HG03064 (cell line): ENCODE results near the gene TBCD.

Experiments
- ATAC-seq: cut with Tn5 transposase; IDR thresholded peaks from one replicate; pipeline ENCODE4 v1.9.1; 2021; ENCODE audit warnings: low read depth; ENCODE audit not compliant: unreplicated experiment

The TBCD gene

DNA sequence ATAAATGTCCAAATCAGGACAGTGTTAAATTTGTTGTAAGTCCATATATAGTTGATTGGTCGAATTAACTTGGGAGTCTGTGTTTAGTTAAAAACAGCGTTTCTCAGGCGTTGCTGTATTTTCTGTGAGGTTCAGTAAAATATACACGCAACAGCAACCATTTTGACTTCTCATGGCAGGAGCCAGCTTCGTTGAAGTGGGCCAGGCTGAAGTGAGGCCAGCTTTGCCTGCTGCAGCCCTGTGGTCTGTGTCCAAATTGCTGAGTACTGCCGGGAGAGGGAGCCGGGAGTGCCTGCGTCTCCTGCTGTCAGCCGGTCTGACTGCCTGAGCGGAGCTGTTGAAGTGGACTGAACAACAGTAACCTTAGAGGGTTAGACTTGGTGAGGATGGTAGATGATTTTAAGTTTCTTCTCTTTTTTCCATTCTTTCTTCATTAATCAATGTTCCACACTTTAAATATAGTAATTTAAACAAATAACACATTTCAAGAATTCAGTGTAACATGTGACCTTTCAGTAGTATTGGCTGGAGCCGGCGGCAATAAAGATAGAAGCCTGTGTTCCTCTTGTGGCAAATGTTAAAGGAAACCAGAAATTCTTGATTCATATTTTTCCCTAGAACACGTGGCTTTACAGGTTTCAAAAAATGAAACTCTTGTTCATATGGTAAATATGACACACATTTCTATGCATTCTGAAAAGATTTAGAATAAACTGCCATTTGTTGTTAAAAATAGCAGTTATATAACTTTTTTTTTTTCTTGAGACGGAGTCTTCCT lies 124.9 kb downstream of the TBCD start:
- no peak for ATAC-seq

DNA sequence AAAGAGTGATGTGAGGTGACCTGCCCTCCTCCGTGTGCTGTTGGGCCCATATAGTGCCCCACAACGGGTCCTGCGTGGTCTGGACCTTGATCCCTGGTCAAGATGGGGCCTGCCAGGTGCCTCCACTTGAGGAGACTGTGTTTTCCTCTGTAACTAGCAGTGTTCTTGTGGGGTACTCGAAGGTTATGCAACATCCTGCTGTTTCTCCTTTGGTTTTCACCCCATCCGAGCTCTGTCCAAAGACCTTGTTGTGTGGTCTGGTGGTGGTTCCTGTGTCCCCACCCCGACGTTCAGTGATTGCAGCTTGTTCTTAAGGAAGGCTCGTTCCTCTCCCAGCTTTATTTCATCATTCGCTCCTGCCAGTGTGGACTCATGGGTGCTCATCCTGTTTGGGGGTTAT lies 126.7 kb downstream of the TBCD start:
- no peak for ATAC-seq

DNA sequence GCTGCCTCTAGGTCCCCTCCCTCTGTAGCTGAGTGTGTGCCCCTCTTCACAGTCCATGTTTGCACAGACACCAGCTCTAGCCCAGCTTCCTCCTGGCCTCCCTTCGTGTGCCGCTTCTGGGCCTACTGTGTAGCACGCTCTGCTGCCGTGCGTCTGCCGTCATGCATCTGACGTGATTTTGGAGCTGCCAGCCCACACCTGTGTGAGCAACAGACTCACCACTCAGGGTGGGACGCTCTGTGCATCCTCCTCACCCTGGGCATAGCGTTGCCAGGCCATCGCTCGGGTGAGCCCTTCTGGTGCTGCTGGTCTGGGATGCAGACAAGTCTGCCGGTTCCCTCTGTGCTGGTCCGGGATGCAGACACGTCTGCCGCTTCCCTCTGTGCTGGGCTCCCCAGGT lies 127.4 kb downstream of the TBCD start:
- no peak for ATAC-seq

DNA sequence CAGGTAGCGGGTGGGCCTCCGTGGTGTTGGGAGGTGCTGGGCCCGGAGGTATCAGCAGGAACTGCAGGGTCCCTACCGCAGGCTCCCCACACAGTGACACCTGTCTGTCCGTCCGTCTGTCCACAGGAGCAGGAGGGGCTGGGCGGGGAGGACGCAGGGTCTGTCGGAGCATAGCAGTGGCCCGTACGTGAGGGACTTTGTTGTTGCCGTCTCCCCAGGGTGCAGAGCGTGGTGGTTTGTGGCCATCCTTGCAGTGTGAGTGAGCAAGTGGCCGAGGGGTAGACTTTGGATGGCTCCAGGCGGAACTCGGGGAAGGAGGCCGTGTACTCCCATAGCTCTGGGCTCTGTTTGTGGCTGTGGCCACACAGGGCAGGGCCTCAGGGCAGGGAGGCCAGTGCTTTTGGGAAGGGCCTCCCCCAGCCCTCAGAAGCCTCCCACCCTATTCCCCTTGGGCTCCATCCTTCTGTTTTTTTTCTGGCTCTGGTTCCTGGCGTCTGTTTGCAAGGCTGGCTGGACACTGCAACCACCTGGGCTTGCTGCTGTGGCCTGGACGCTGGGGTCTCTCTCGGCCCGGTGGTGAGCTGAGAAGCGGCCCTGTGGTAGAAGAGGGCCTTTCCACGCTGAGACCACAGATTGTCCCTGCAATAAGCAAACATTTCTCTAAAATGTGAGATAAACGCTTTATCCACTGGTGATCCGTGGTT lies 128.9 kb downstream of the TBCD start:
- no peak for ATAC-seq

DNA sequence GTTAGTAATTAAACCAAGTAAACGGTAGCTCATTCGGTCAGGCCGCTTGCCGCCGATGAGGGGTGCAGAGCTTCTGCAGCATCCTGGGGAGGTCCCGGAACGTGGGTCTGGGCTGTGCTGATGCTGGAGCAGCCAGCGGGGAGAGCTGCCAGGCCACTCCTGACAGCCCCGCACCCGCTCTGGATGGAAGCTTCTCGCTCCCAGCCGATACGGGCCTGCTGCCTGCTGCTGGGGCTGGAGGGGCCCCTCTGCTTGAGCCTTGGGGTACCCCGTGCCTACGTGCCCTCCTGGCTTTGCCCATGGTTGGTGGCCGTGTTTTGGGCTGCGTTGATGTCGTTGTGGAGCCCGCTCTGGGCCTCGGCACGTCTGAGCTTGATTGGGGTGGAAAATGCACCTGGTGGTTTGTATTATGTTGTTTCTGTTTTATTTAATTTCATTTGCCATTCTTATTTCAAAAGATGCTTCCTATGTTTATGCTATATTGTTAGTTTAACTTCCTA lies 129.5 kb downstream of the TBCD start:
- ATAC-seq, result no peak

DNA sequence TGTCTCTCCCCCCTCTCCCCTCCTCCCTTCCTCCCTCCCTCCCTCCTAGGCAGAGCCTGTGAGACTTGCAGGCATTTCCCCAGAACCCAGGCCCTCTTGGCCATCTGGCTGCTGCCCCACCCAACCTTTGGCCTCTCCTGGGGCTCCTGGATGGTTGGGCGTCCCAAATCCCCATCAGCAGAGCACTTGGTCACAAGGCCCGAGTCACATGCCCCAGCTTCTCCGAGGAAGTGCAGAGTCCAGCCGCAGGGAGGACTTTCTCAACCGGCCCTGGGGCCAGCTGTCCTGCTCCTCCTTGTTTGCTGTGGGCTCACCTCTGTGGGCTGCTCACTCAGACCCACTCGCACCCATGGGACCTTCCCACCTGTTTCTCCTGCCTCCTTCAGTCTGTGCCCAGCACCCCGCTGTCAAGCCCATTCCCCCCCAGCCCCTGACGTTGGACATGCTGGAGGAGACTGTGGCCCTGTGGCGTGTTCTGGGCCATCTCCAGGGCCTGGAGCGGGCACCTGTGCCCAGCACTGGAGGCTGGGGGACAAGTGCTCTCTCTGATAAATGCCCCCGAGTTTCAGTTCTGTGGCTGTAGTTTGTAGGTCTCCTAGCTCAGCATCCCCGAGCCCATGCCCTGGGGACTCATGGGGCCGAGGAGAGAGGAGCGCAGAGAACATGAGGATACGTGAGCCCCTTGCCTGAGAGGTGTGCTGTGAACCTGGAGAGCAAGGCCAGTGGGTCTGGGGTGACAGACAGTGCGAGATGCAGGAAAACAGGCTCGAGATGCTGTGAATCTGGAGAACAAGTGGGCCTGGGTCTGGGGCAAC lies 130.2 kb downstream of the TBCD start:
- ATAC-seq, result no peak

DNA sequence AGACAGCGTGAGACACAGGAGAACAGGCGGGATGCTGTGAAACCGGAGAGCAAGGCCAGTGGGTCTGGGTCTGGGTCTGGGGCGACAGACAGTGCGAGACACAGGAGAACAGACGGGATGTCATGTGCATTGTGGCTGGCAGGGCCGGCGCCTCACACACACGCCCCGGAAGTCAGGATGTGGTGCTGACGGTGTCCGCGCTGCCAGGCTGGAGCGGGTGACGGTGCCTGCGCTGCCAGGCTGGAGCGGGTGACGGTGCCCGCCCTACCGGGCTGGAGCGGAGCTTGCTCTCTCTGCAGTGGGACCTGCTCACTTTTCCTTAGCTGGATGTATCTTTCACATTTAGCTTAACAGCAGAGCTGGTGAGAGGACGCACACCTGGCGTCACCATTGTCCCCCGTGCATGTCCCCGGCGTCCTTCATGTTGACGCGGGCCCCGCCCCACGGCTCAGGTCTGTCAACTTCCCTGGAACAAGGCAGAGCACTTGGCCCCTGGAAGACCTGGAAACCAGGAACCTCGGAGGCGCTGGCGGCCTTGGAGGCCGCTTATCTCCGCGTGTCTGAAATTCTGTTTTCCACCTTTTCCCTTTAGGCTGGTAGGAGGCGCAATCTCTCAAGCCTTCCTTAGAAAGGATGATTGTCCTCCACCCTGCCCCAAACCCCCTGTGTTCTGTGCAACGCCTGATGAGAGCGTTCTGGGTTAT lies 131.0 kb downstream of the TBCD start:
- no peak for ATAC-seq

DNA sequence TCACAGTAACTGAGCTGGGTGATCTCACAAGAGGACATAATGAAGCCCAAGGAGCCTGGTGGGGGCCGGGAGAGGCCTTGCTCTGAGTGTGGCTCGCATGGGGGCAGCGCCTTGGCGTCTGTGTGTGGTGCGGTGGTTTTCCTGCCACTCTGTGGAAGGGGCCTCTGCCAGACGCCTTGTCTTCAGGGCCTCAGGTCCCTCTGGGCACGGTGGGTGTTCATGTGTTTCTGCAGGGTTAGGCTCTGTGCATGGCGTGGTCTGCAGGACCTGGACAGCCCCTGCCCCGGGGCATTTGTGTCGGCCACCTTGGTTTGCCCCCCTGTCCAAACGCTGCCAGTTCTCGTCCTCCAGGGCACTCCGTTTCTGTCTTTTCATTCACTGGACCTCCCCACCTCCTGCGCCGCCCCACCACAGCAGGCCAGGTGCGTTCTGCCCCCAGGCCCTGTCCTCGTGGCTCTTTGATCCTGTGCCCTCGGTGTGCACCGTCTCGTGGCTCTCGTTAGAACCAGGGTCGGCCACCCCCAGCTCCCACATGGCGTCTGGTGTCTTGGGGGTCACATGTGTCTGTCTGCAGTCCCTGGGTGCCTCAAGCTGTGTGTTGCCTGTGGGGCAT lies 131.7 kb downstream of the TBCD start:
- no peak for ATAC-seq

DNA sequence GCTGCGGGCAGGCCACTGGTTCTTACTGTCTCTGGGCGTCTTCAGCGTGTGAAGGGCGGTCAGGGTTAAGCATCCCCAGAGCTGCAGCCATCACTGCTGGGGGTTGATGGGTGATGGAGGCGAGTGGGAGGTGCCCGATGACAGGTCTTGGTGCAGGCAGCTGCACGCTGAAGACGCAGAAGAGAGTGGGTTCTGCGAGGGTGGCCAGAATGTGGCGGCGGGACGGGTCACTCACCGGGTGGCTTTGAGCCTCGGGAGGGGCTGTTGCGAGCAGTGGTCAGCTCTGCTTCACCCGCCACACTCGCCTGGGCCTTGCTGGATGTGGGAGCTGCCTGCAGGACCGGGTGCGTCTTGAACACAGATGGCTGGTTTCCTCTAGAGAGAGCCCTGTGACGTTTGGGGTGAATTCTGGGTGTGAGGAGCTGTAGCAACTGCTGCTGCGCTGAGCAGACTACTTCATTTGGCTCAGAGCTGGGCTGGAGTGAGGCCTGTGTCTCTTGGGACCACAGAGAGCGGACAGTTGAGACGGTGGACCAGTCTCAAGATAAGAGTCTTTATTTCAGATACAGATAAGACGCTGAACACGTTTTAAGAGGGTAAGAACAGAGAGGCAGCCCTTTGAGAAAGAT lies 132.6 kb downstream of the TBCD start:
- ATAC-seq, result no peak

DNA sequence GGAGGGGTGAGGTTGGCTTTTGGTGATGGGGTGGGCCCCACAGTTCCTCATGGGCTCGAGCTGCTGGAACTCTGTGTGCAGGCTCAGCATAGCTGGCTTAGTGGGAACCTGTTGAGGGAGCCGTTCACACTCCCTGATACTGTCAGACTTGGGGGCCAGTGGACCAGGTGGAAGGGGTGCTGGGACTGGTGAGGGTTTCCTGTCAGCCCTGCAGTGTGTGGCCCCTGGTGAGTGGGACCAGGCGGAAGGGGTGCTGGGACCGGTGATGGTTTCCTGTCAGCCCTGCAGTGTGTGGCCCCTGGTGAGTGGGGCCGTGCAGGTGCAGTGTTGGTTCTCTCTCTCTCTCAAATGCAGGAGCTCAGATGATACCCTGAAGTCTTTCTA lies 133.1 kb downstream of the TBCD start:
- ATAC-seq, result no peak

DNA sequence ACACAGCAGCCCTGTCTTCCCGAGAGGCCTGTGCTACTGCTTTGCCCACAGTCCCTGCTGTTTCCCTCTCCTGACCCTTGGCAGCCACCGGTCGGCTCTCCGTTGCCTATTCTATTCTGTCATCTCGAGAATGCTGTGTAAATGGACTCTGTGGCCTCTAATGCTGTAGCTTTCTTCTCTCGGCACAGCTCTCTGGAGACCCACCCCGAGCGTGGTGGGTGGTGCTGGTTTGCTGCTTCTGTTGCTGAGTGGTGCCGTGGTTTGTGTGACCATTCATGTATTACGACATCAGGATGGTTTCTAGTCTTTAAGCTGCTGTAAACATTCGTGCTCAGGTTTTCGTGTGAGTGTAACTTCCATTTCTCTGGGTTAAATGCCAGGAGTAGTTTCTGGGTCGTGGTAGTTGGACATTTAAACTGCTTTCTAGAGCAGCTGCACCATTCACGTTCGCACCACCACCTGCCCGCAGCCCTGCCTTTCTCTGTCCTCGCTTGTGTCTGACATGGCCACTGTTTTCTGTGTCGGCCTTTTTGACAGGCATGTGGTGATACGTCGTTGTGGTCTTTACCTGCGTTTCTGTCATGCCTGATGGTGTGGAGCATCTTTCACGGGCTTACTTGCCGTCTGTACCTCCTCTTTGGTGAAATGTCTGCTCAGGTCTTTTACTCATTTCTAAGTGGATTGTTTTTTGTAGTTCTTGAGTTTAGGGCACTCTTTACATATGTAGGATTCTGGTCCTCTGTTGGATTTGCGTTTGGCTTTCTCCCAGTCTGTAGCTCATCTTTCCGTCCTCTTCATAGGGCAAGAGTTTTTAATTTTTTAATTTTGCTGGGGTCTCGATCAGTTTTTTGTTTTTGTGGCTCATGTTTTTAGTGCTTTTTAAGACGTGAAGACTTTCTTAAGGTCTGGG lies 135.6 kb downstream of the TBCD start:
- ATAC-seq, result no peak

DNA sequence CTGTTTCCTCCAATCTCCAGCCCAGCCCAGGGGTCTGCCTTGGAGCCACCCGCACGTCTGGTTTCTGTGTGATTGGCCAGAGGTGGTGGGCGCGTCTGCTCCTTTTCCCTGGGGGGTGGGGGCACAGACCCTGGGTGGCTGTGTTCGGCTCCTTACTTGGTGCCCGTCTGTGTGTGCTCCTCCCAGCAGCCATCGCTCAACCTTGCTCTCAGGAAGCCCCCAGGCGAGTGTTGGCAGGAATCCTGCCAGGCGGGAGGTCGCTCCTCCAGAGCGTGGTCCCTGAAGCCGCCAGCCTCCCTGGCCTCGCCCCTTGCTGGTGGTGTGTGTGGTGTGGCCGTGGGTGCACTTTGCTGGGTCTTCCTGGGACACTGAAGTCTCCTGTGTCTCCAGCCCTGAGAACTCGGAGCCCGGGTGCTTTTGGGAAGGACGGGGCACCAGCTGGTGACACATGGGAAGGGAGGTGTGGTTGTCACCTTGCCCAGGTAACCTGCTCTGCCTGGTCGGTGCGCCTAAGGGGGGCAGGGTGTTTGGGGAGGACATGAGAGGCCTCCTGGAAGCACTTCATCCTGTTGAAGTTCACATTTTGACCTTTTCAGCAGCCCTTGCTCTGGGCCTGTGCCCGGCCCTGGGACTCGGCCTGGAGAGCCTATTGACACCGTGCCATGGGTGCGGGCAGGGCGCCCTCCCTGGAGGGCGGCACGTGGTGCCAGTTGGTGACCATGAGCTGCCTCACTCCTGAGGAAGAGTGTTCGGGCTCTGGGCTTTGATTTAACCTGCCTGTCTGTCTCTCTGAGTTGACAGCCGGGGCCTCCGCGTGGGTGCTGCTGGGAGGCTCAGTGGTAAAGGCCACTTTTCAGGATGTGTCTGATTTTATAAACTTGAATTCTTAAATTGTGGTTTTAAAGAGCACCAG lies 137.0 kb downstream of the TBCD start:
- ATAC-seq, result no peak

DNA sequence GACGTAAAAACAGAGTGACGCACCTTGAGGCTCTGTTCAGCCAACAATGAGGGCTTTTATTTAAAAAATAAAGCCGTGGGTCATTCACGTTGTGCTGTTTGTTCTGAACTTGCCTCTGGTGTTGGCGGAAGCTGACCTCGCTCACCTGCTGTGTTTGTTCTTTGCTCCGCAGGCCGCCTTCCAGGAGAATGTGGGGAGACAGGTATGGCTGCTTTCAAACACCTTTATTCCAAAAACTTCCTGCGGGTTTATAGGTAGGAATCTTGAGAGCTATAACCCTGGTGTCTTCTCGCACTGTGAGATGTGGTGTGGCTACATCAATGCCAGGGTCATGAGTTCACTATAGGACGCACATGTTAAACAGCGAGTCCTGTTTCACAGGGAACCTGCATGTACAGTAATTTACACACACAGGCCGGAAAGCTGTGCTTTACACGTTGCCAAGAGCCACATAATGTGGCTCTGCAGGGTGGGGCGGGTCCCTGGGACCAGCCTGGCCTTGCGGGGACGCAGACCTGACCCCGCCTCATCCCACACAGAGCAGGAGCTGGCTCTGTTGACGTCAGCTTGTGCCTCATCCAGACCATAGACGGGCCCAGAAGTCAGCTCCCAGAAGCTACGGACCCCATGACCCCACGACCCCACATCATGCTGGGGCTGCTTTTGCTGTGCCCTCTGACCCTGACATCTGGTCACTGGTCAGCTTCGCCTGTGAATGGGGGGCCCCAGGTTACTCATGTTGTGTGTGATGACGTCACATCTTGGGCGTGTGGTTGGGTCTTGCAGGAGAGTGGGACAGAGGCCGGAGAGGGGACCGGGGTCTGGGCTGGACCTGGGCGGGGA lies 137.9 kb downstream of the TBCD start:
- ATAC-seq, result no peak

DNA sequence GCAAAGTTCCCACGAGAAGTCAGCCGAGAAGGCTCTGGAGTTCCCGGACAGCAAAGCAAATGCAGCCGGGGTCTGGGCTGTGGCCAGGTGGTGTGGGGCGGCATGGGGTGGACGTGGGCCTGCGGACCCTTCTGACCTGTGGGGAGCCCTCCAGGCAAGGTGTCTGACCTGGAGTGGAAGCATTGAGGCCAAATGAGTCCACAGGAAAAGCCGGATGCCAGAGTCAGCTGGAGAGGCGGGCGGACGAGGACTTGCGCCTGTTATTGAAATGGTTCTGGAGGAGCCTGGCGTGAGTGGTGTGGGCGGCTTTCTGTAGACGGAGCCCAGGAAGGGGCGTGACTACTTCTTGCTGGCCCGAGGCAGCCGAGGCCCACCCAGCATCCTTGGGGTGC lies 138.5 kb downstream of the TBCD start:
- ATAC-seq, result no peak

DNA sequence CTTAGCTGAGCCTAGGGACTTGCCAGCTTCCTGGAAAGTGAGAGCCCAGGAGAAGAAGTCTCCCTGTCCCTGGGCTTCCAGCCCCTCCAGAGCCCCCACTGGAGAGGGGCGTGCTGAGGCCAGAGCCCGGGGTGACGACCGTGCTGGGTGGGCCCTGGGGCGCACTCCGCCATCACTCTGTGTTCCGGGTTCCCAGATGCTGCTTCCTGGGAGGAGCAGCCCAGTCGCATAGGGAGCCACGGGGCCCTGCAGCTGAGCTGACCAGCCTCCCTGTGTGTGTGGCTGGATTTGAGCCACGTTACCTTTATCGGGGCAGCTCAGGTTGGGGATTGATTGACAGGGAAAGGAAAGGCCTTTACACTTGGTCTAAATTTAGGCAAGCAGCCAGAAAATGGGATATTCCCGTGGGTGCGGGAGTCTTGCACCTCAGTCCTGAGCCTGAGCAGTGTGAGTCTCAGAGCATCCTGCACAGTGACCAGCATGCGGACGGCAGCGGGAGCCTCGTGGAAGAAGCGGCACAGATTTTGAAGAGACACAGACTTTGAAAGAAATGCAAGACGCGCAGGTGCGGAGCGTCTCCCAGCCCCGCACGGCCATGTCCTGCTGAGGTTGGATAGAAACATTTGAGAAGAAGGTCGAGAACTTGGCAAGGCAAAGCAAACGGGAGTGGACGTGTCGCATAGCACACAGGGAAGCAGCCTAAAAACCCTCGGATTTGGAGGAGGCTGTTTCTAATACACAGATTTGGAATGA lies 139.2 kb downstream of the TBCD start:
- ATAC-seq, result no peak

DNA sequence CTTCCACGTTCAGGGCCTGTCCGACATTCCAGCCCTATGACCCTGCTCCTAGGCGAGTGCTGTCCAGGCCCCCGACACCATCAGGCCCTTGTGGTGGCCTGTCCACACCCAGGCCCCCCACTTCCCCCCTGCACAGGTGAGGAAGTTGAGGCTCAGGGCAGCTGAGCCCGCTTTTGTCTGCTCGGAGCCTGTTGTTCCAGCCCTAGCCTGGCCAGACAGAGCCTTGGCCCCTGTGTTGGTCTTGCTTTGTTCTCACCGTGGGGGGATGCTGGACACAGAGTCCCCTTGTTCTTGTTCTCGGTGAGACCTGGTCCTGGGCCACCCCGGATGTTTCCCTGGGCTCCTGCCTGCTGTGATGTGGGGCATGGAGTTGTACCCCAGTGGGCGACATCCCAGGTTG lies 140.0 kb downstream of the TBCD start:
- ATAC-seq, result no peak
